OCI-LY3 (cell line): ENCODE results near the gene GALNTL6.
"Not testable (repeated sequence)": the region's sequence is repeated elsewhere in the genome, so short reads cannot be mapped to it uniquely, and the experiment has no call there.

Source experiments
- H2AFZ ChIP-seq: fragments of 200-600, 300-600 bp; shearing (Covaris generic); 2 replicates; pipeline ENCODE4 v1.6.0; 2014; ENCODE audit warnings: antibody characterized with exemption, low read depth, low read length
- H3K27ac ChIP-seq: fragments of 200-600, 300-600 bp; sonication (generic); 2 replicates; pipeline ENCODE4 v1.5.1; 2014; ENCODE audit warnings: mild to moderate bottlenecking, low read length, moderate library complexity, mixed read lengths
- H3K27me3 ChIP-seq: fragments of 200-600, 300-600 bp; sonication (generic); 2 replicates; pipeline ENCODE4 v1.6.1; 2014; ENCODE audit warnings: low read depth, low read length, mixed read lengths
- H3K36me3 ChIP-seq: fragments of 200-600, 300-600 bp; sonication (generic); replicated peaks from 2 replicates; pipeline ENCODE3; 2014; ENCODE audit warnings: low read depth, low read length, mixed read lengths
- H3K4me1 ChIP-seq: fragments of 300-600, 200-600 bp; sonication (generic); 2 replicates; pipeline ENCODE4 v1.6.1; 2014; ENCODE audit warnings: low read length, mixed read lengths
- H3K4me2 ChIP-seq: fragments of 200-600, 300-600 bp; sonication (generic); 2 replicates; pipeline ENCODE4 v1.6.1; 2014; ENCODE audit warnings: low read length, mixed read lengths
- H3K4me3 ChIP-seq: fragments of 300-600, 200-600 bp; sonication (generic); 2 replicates; pipeline ENCODE4 v1.5.1; 2014; ENCODE audit warnings: antibody characterized with exemption, mild to moderate bottlenecking, low read length, moderate library complexity
- H3K79me2 ChIP-seq: fragments of 300-600, 200-600 bp; shearing (Covaris generic); 2 replicates; pipeline ENCODE4 v1.6.1; 2014; ENCODE audit warnings: mild to moderate bottlenecking, low read length, mixed read lengths
- H3K9ac ChIP-seq: fragments of 300-600, 200-600 bp; shearing (Covaris generic); 2 replicates; pipeline ENCODE4 v1.6.0; 2014; ENCODE audit warnings: mild to moderate bottlenecking, low read length, moderate library complexity
- H3K9me3 ChIP-seq: fragments of 200-600, 300-600 bp; shearing (Covaris generic); 2 replicates; pipeline ENCODE4 v1.6.1; 2014; ENCODE audit warnings: low read length, mixed read lengths; ENCODE audit not compliant: insufficient read depth
- H4K20me1 ChIP-seq: fragments of 200-600, 300-600 bp; sonication (generic); 2 replicates; pipeline ENCODE4 v1.6.1; 2016; ENCODE audit warnings: low read length, mixed read lengths; ENCODE audit not compliant: insufficient read depth
- CTCF ChIP-seq: fragments of 200-600, 300-600 bp; sonication (generic); IDR thresholded peaks from 2 replicates; pipeline ENCODE4 v1.5.1; 2014; ENCODE audit warnings: antibody characterized with exemption, low read length, low read depth
- EZH2phosphoT487 ChIP-seq: fragments of 200-600 bp; shearing (Covaris generic); IDR thresholded peaks from 2 replicates; pipeline ENCODE4 v1.6.1; 2018; ENCODE audit warnings: antibody characterized with exemption, mixed run types, low read depth

GALNTL6 gene

DNA sequence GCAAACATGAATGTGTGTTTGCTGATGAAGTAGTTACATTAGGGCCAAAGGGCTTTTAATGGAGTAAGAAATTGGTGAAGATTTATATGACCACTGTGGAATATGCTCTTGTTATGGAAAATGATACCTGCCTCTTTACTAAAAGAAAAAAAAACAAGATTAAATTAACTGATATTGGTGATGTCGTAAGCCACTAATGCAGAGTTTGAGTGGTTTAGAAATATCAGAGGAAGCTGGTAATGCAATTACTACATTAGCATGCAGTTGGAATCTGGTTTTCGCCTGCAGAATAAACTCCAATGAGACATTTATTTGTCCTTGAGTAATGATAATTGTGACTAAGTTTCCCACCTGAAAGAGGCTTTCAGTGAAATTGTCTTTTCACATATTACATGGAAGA, 597.9 kb downstream of the GALNTL6 start:
- Histone ChIP-seq H3K9ac (no peak overlapping the region), H3K4me2 (no peak overlapping the region), H4K20me1 (no peaks in the 10 kb centered on the region), H3K79me2 (no peaks in the 10 kb centered on the region), H3K4me1 (no peaks in the 10 kb centered on the region), H3K27me3 (no peaks in the 10 kb centered on the region), H2AFZ (no peak overlapping the region), H3K9me3 (no peaks in the 10 kb centered on the region), H3K4me3 (no peak overlapping the region), H3K36me3 (no peaks in the 10 kb centered on the region), H3K27ac (no peak overlapping the region)
- TF ChIP-seq EZH2phosphoT487 (no peak), CTCF (no peak)

GRCh38 chr4:172412851-172413580, 599.8 kb downstream of the GALNTL6 start:
- no peaks in the 10 kb centered on the region for H3K9me3 ChIP-seq
- H3K27me3 ChIP-seq = no peaks in the 10 kb centered on the region
- no peaks in the 10 kb centered on the region for H3K4me1 ChIP-seq
- H3K36me3 ChIP-seq = no peaks in the 10 kb centered on the region
- no peak overlapping the region for H3K4me3 ChIP-seq
- H3K79me2 ChIP-seq = no peaks in the 10 kb centered on the region
- no peak overlapping the region for H2AFZ ChIP-seq
- no peak overlapping the region for H3K9ac ChIP-seq
- no peak for TF ChIP-seq CTCF
- TF ChIP-seq EZH2phosphoT487 = no peak
- H4K20me1 ChIP-seq = no peaks in the 10 kb centered on the region
- no peak overlapping the region for H3K4me2 ChIP-seq
- no peak overlapping the region for H3K27ac ChIP-seq

- H3K9me3 ChIP-seq, H3K4me3 ChIP-seq, H3K27ac ChIP-seq: not testable (repeated sequence)
These were observed 615.8 kb downstream of the GALNTL6 start for GRCh38 chr4:172428979-172429378.

GRCh38 chr4:172480471-172480870, 667.3 kb downstream of the GALNTL6 start:
- H3K36me3 ChIP-seq = no peaks in the 10 kb centered on the region
- H3K27me3 ChIP-seq = no peaks in the 10 kb centered on the region
- no peaks in the 10 kb centered on the region for H4K20me1 ChIP-seq
- H3K9me3 ChIP-seq = 0 out of 2 replicates have a peak, but pooled peaks cover 5% of the 10 kb centered on the region
- H3K79me2 ChIP-seq = no peaks in the 10 kb centered on the region
- TF ChIP-seq EZH2phosphoT487 (no peak), CTCF (no peak)
- no peak overlapping the region for H3K4me2 ChIP-seq
- no peak overlapping the region for H3K4me3 ChIP-seq
- H3K27ac ChIP-seq = no peak overlapping the region
- no peak overlapping the region for H2AFZ ChIP-seq
- H3K4me1 ChIP-seq = no peaks in the 10 kb centered on the region
- H3K9ac ChIP-seq = no peak overlapping the region

More at GRCh38 chr4:172428979-172429378, 615.8 kb downstream of the GALNTL6 start:
- H3K9ac ChIP-seq, H3K4me1 ChIP-seq, H4K20me1 ChIP-seq, H3K36me3 ChIP-seq, H3K4me2 ChIP-seq, H3K79me2 ChIP-seq, H3K27me3 ChIP-seq, H2AFZ ChIP-seq: not testable (repeated sequence)
